Measurements from ENCODE around the gene PTMA. TPM values are rescaled to one million over a fixed set of nuclear protein-coding genes. Genes with fewer than 3 reads are reported as not detected.

Gene PTMA
- total RNA-seq, 1 donor from 2014 or later = 744 TPM

DNA sequence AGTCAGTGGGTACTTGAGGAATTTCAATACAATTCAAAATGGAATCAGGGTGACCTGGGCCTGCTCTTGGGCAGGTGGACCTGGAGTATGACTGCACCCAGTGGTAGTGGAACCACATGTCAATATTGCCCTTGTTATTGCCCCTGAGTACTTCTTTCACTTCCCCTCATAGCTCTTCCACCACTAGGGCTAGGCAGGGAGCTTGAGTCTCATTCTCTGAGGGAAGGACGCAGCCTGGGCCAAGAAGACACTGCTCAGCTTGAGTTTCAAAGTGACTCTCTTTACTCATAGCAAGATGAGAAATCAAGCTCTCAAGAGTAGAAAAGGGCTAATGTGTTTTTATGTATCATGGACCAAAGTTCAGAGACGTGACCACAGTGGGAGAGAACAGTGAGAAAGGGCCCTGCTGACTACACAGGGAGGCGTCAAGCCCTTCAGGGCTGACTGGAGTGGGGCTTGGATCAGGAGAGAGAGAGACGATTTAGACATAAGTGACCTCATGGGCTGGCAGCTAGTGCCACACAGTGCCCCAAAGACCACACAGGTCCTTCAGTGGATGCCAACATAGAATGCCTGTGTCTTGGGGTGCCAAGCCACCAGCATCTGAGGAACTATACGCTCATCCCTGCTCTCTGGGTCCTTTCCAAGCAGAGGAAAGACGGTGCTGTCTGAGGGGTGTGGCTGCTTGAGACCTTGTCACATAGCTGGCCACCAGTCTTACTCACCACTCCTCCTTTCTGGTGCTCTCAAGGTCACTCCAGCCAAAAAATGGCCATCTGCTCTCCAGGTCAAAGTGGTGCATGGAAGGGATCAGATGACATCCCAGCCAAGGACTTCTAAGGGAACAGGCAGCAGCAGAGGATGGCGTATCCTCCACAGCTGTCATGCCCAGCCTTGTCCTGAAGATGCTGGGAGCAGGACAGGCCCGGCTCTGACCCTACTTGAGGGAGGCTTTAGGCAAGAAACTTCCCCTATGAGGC lies 13.0 kb downstream of the PTMA start:
- H3K36me3 ChIP-seq = no peaks in the 10 kb centered on the region
- DNase-seq = no peak
- TF ChIP-seq, protein P1, sequence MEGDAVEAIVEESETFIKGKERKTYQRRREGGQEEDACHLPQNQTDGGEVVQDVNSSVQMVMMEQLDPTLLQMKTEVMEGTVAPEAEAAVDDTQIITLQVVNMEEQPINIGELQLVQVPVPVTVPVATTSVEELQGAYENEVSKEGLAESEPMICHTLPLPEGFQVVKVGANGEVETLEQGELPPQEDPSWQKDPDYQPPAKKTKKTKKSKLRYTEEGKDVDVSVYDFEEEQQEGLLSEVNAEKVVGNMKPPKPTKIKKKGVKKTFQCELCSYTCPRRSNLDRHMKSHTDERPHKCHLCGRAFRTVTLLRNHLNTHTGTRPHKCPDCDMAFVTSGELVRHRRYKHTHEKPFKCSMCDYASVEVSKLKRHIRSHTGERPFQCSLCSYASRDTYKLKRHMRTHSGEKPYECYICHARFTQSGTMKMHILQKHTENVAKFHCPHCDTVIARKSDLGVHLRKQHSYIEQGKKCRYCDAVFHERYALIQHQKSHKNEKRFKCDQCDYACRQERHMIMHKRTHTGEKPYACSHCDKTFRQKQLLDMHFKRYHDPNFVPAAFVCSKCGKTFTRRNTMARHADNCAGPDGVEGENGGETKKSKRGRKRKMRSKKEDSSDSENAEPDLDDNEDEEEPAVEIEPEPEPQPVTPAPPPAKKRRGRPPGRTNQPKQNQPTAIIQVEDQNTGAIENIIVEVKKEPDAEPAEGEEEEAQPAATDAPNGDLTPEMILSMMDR (IDR thresholded peaks at IDR 0.05) = no peak
- no peaks in the 10 kb centered on the region for H3K27me3 ChIP-seq
- peak; percentile 10 for ATAC-seq
- intact Hi-C loops (cut with DNase I) = no loop called here
- no peak overlapping the region for H3K27ac ChIP-seq
- no peaks in the 10 kb centered on the region for H3K9me3 ChIP-seq
- H3K4me3 ChIP-seq = no peak overlapping the region
- H3K4me1 ChIP-seq = peaks cover 6% of the 10 kb centered on the region

DNA sequence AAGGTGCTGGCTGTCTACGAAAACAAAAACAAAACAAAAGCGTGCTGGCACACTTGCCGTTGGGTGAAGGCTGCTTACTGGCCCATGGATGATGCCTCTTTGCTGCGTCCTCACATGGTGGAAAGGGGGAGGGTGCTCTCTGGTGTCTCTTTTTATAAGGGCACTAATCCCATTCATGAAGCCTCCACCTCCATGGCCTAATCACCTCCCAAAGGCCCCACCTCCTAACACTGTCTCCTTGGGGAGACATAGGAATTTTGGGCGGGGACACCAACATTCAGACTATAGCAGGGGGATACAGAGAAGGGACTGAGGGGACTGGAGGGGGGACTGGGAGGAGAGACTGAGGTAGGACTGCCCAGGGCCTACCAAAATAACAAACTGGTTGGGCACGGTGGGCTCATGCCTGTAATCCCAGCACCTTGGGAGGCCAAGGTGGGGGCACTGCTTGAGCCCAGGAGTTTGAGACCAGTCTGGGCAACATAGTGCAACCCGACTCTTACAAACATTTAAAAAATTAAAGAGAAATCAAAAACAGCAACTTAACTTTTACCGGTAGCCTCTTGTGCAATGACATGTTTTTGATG lies 14.5 kb downstream of the PTMA start:
- DNase-seq = no peak
- intact Hi-C loops (cut with DNase I) = no loop called here

DNA sequence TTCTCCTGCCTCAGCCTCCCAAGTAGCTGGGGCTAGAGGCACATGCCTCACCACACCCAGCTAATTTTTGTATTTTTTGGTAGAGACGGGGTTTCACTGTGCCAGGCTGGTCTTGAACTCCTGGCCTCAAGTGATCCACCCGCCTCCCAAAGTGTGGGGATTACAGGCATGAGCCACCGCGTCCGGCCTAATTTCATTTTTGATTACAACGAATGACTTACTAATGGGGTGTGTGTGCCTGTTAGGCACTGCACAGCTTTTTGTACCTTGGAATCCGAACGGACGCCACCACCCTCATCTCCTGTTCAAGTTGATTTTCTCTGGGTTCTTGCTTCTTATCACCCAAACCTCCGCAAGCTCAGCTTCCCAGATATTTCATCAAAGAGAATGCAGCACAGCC lies 17.2 kb downstream of the PTMA start:
- Histone ChIP-seq H3K36me3 (no peaks in the 10 kb centered on the region), H3K4me3 (no peak overlapping the region), H3K9me3 (no peaks in the 10 kb centered on the region), H3K27ac (no peak overlapping the region), H3K27me3 (no peaks in the 10 kb centered on the region), H3K4me1 (no peaks in the 10 kb centered on the region)
- intact Hi-C loops (cut with DNase I) = no loop called here
- TF ChIP-seq, protein P1 (IDR thresholded peaks at IDR 0.05) = no peak
- ATAC-seq = no peak
- no peak for DNase-seq

More for the DNA sequence above, 14.5 kb downstream of the PTMA start:
- Histone ChIP-seq H3K27me3 (no peaks in the 10 kb centered on the region), H3K4me1 (peaks cover 4% of the 10 kb centered on the region), H3K4me3 (no peak overlapping the region), H3K27ac (no peak overlapping the region), H3K9me3 (no peaks in the 10 kb centered on the region), H3K36me3 (no peaks in the 10 kb centered on the region)
- ATAC-seq = no peak
- TF ChIP-seq, protein P1 (IDR thresholded peaks at IDR 0.05) = no peak

DNA sequence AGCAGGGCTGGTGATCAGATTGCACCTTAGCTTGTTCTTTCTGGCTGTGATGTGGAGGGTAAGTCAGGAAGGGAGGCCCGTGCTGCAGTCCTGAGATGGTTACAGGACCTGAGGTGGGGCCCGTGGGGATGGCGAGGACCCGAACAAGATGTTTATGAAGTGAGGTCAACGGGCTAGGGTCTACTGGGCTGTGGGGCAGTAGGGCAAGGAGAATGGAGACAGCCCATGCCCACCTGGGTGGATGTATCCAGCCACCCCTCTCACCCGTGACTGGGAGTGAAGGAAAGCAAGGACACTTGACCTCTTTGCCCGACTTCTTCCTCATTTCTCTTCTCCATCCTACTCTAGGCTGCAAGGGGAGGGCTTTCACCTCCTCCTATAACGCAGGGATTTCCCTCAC lies 18.0 kb downstream of the PTMA start:
- no peaks in the 10 kb centered on the region for H3K9me3 ChIP-seq
- no peak overlapping the region for H3K27ac ChIP-seq
- no peak for ATAC-seq
- TF ChIP-seq, protein P1 (IDR thresholded peaks at IDR 0.05) = no peak
- H3K4me1 ChIP-seq = no peaks in the 10 kb centered on the region
- H3K36me3 ChIP-seq = no peaks in the 10 kb centered on the region
- intact Hi-C loops (cut with DNase I) = no loop called here
- no peaks in the 10 kb centered on the region for H3K27me3 ChIP-seq
- no peak overlapping the region for H3K4me3 ChIP-seq
- DNase-seq = no peak

DNA sequence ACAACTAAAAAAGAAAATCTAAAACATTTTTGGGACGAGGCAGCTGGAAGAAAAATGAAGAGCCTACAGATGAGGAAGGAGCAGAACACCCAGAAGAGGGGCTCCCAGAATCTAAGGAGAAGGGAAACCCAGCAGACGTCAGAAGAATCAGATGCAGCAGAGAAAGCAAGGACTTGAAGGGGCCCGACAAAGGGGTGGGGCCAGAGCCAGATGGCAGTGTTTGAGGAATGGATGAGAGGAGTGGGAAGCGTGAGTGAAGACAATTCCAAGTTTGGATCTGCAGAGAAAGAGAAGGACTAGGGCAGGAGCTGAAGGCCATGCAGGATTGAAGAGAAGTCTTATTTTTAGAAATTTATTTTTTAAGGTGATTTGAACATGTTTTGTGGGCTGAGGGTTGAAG lies 19.3 kb downstream of the PTMA start:
- no peak overlapping the region for H3K27ac ChIP-seq
- H3K4me3 ChIP-seq = no peak overlapping the region
- ATAC-seq = no peak
- TF ChIP-seq, protein P1 (IDR thresholded peaks at IDR 0.05) = no peak
- H3K9me3 ChIP-seq = no peaks in the 10 kb centered on the region
- H3K36me3 ChIP-seq = peaks cover 9% of the 10 kb centered on the region
- intact Hi-C loops (cut with DNase I) = no loop called here
- no peaks in the 10 kb centered on the region for H3K27me3 ChIP-seq
- H3K4me1 ChIP-seq = no peaks in the 10 kb centered on the region
- DNase-seq = no peak
